Iris pigment epithelial cell (primary cell): Measurements from ENCODE around the gene CLIC5.

ENCODE experiments used
- DNase-seq: peaks from one replicate; pipeline ENCODE4 v3.0.0-alpha.2; 2011; ENCODE audit warnings: low read depth

CLIC5 gene

GRCh38 chr6:45843848-45844521 lies 171.7 kb downstream of the CLIC5 start:
- no peak for DNase-seq

GRCh38 chr6:45841062-45841461 lies 174.6 kb downstream of the CLIC5 start:
- no peak for DNase-seq

- DNase-seq = no peak
These were observed 176.7 kb downstream of the CLIC5 start for GRCh38 chr6:45838996-45839395.

GRCh38 chr6:45838451-45838850 lies 177.2 kb downstream of the CLIC5 start:
- no peak for DNase-seq

GRCh38 chr6:45837541-45838200 lies 178.0 kb downstream of the CLIC5 start:
- DNase-seq = no peak

GRCh38 chr6:45836984-45837383 lies 178.7 kb downstream of the CLIC5 start:
- DNase-seq = no peak

- no peak for DNase-seq
These were observed 179.2 kb downstream of the CLIC5 start for GRCh38 chr6:45836438-45836824.

GRCh38 chr6:45835721-45836437 lies 179.8 kb downstream of the CLIC5 start:
- peak; percentile 23 for DNase-seq

- no peak for DNase-seq
These were observed 183.6 kb downstream of the CLIC5 start for GRCh38 chr6:45832063-45832462.
